Nephron (organoid): ENCODE measurements around the gene THY1.

ENCODE experiments used
- H3K27ac Mint-ChIP-seq, 3 experiments: 2 replicates each; pipeline ENCODE4 v1.8.0; 2020; ENCODE audit warnings: mixed read lengths in 3 of 3, mild to moderate bottlenecking in 2 of 3, moderate library complexity in 1 of 3
- H3K27me3 Mint-ChIP-seq: 2 replicates; pipeline ENCODE4 v1.8.0; 2021; ENCODE audit warnings: low read depth, mild to moderate bottlenecking, moderate library complexity, mixed read lengths
- H3K36me3 Mint-ChIP-seq: 2 replicates; pipeline ENCODE4 v1.8.0; 2020; ENCODE audit warnings: low read depth, mixed read lengths
- H3K4me1 Mint-ChIP-seq: 2 replicates; pipeline ENCODE4 v1.8.0; 2020; ENCODE audit warnings: mixed read lengths
- H3K4me3 Mint-ChIP-seq, 3 experiments: 2 replicates each; pipeline ENCODE4 v1.8.0; 2020; ENCODE audit warnings: mild to moderate bottlenecking in 3 of 3, mixed read lengths in 3 of 3, moderate library complexity in 2 of 3
- H3K9me3 Mint-ChIP-seq: 2 replicates; pipeline ENCODE4 v1.8.0; 2020; ENCODE audit warnings: mixed read lengths
- TF ChIP-seq, protein P1 (sequence below), 3 experiments: fragments of 200-600 bp; sonication (generic); IDR thresholded peaks; one replicate each; pipeline ENCODE4 v1.5.0; 2021; ENCODE audit warnings: antibody characterized with exemption in 3 of 3; ENCODE audit not compliant: unreplicated experiment in 3 of 3

THY1 gene

DNA sequence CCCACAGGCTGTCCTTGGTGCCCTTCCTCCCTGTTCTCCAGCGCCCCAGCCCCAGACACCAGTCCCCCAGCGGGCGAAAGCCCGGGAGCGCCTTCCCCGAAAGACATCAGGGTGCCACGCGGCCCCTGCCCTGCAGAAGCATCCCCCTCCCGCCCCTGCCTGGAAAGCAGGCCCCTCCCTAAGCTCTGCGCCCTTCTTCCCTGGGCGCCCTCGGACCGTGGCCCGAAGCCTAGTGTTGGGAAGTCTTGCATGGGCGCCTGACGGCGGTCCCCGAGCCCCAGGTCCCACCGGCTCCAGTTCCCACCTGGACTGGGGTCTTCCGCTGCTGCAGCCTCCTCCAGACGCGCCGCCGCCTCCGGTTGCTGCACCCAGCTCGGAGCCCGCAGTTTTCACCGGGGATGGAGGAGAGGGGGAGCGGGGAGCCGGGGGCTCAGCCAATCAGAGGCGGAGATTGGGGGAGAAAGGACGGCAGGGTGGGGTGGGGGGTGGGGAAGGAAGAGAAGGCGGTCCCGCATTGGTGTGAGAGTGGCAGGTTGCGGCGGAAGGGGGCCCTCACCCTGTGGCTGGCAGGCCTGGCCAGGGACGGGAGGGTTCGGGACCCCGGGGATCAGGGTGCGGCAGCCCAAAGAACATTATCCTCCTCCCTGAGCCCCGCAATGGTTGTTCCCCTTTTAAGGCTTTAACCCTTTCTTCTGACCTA, at the start of gene THY1:
THY1 (minus strand) TSS at position 364 of the 700 bp plus-strand sequence. CDS start 2,267 bp downstream, outside the sequence.
- Mint-ChIP-seq H3K4me1 (peaks cover 33% of the 10 kb centered on the region), H3K27me3 (peaks cover 52% of the 10 kb centered on the region), H3K27ac (peak within 1 kb of the TSS; percentile 52 to 72 (median 63)), H3K36me3 (peaks cover 17% of the 10 kb centered on the region), H3K4me3 (peak within 1 kb of the TSS; percentile 87 to 90 (median 87)), H3K9me3 (no peaks in the 10 kb centered on the region)
- TF ChIP-seq, protein P1, sequence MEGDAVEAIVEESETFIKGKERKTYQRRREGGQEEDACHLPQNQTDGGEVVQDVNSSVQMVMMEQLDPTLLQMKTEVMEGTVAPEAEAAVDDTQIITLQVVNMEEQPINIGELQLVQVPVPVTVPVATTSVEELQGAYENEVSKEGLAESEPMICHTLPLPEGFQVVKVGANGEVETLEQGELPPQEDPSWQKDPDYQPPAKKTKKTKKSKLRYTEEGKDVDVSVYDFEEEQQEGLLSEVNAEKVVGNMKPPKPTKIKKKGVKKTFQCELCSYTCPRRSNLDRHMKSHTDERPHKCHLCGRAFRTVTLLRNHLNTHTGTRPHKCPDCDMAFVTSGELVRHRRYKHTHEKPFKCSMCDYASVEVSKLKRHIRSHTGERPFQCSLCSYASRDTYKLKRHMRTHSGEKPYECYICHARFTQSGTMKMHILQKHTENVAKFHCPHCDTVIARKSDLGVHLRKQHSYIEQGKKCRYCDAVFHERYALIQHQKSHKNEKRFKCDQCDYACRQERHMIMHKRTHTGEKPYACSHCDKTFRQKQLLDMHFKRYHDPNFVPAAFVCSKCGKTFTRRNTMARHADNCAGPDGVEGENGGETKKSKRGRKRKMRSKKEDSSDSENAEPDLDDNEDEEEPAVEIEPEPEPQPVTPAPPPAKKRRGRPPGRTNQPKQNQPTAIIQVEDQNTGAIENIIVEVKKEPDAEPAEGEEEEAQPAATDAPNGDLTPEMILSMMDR (IDR thresholded peaks at IDR 0.05; ENCODE audit: unreplicated experiment in 3 of 3), result no peak

DNA sequence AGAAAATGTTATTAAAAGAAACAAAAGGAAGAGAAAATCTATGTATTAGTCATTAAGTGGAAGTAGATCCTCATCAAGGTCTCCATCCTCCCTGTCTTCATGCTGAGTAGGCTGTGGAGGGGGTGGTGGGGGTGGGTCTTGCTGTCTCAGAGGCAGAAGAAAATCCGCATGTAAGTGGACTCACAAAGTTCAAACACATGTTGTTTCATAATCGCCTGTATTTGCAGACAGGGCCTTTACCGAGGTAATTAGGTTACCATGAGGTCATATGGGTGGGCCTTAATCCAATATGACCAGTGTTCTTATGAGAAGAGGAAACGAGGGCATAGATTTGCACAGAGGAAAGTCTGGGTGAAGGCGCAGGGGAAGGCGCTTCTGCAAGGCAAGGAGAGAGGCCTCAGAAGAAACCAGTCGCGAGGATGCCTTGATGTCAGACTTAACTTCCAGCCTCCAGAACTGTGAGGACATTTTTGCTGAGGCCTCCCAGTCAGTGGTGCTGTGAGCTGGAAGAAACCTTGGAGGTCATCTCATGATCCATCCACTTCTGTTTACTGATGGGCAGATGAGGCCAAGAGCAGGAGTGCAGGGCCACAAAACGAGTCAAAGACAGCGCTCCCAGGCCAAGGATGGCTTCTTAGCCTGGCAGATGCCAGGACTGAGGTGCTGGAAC, 49.3 kb upstream of the THY1 start:
- H3K4me1 Mint-ChIP-seq, result peaks cover 13% of the 10 kb centered on the region
- peaks cover 31% of the 10 kb centered on the region for H3K27me3 Mint-ChIP-seq
- no peak overlapping the region for H3K4me3 Mint-ChIP-seq
- no peaks in the 10 kb centered on the region for H3K36me3 Mint-ChIP-seq
- TF ChIP-seq, protein P1 (IDR thresholded peaks at IDR 0.05; ENCODE audit: unreplicated experiment in 3 of 3), result no peak
- H3K27ac Mint-ChIP-seq, result no peak overlapping the region
- H3K9me3 Mint-ChIP-seq, result peaks cover 6% of the 10 kb centered on the region

DNA sequence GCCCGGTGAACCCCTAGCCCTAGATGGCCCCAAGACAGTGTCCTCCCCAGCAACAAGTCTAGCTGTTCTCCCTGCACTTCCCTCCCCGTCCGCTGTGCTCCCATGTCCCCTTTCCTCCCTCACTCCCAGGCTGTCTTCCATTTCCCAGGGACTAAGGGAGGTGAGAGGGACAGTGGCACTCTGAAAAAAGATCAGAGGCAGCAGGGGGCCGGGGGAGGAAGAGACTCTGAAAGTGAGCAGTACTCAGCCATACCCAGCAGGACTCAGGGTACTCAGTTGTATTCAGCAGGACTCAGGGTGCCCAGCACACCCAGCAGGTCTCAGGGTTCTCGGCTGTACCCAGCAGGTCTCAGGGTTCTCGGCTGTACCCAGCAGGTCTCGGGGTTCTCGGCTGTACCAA, 48.4 kb upstream of the THY1 start:
- peaks cover 13% of the 10 kb centered on the region for H3K4me1 Mint-ChIP-seq
- TF ChIP-seq, protein P1 (IDR thresholded peaks at IDR 0.05; ENCODE audit: unreplicated experiment in 3 of 3), result no peak
- no peak overlapping the region for H3K27ac Mint-ChIP-seq
- H3K4me3 Mint-ChIP-seq, result no peak overlapping the region
- peaks cover 4% of the 10 kb centered on the region for H3K36me3 Mint-ChIP-seq
- H3K27me3 Mint-ChIP-seq, result peaks cover 23% of the 10 kb centered on the region
- H3K9me3 Mint-ChIP-seq, result peaks cover 16% of the 10 kb centered on the region

DNA sequence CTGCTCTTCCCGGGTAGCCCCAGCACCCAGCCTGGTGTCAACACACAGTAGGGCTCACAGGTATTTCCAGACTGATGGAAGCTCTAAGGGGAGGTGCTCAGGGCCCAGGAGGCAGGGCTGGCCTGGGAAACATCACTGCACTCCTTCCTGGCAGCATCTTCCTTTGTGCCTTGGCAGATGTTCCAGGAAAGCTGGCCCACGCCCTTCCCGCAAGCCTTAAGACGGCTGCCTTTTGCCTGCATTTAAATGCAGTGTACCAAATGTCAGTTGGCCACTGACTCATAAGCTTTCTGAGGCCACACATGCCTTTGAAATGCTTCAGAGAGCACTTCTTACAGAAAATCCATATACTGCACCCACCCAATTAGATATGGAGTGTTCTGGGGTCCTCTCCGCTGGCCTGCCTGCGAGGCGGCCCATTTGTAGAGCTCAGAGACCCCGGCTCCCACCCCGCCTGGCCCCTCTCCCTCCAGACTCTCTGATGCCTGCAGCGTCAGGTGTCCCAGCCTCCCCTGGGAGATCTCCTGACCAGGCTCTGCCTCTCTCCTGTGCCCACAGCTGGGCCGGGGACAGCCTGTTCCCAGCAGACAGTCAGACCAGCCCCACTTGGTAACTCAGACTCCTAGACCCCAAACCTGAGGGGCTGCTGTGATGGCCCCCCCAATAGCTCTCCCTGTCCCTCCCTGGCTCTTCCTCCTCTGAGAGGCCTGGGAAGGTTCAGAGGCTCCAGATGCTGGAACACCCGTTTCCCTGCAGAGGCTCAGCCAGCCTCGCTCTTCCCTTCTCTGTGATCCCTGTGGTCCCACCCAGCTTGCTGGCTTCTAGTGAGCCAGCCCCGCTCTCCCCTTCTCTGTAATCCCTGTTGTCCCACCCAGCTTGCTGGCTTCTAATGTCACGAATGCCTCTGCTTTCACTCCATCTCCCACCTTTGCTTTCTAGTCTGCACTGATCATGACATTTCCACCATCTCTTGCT, 47.6 kb upstream of the THY1 start:
- H3K4me3 Mint-ChIP-seq, result no peak overlapping the region
- peaks cover 13% of the 10 kb centered on the region for H3K4me1 Mint-ChIP-seq
- H3K9me3 Mint-ChIP-seq, result peaks cover 21% of the 10 kb centered on the region
- TF ChIP-seq, protein P1 (IDR thresholded peaks at IDR 0.05; ENCODE audit: unreplicated experiment in 3 of 3), result no peak
- H3K36me3 Mint-ChIP-seq, result peaks cover 5% of the 10 kb centered on the region
- peaks cover 18% of the 10 kb centered on the region for H3K27me3 Mint-ChIP-seq
- no peak overlapping the region for H3K27ac Mint-ChIP-seq

DNA sequence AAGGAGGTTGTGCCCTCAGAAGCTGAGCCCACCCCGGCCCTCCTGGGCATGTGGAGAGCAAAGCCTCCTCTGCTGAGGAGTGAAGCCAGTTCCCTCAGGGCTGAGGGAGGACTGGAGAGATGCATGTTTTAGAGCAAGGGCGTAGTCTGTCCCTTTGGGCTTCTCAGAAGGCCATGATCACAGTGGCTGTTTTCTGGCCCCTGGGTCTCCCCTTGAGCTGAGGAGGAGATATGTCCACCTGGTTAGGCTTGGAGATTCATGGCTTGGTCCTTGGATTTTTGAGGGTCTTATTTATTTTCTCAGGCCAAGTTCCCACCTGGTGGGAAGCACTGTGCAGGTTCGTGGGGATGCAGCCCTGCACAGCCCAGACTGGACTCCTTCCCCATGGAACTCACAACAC, 46.5 kb upstream of the THY1 start:
- peaks cover 13% of the 10 kb centered on the region for H3K27me3 Mint-ChIP-seq
- TF ChIP-seq, protein P1 (IDR thresholded peaks at IDR 0.05; ENCODE audit: unreplicated experiment in 3 of 3), result no peak
- peaks cover 13% of the 10 kb centered on the region for H3K4me1 Mint-ChIP-seq
- no peak overlapping the region for H3K4me3 Mint-ChIP-seq
- H3K36me3 Mint-ChIP-seq, result peaks cover 5% of the 10 kb centered on the region
- peaks cover 32% of the 10 kb centered on the region for H3K9me3 Mint-ChIP-seq
- H3K27ac Mint-ChIP-seq, result no peak overlapping the region
